ENCODE results near the gene CTIF. TPM values are rescaled to one million over a fixed set of nuclear protein-coding genes. Genes with fewer than 3 reads are reported as not detected.

CTIF gene
- total RNA-seq, 1 donor from 2014 or later: 26.4 TPM

DNA sequence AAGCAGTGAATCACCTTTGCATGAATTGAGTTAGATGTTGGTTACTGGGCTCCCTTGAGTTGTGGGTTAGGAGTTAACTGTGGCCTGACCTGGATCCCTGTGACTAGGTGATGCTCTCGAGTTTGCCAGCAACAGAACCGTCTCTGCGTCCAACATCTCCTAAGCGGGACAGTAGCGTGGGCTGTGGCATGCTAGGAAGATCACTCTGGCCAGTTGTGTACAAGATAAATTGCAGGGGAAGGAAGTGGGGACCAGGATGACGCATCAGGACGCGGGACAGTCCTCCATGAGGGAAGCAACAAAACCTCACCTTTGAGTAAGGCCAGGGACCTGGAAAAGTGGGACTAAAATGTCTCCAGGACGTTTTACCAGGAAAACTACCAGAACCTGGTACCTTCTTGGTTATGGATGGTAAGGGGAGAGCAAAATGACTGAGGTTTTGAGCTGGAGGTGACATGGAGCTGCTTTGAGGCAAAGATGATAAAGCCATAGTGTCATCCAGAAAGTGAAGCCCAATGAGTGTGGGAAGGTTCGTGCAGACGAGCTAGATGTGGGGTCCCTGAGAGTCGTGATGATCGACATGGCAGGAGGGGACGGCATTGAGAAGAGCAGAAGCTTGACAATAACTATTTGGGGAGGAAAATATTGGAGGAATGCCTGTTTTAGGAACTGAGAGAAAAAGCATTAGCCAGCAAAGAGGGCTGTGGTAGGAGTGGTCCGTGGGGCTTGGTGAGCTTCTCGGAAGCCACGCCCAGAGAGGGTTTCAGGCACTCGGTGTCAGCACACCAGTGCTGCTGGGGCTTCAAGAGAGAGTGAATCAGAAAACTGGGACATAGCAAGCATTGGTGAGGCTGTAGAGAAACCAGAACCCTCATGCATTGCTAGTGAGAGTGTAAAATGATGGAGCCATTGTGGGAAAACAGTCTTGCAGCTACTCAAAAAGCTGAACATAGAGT lies 316.9 kb downstream of the CTIF start:
- Mint-ChIP-seq H3K9me3 (ENCODE audit: low read depth) (no peaks in the 10 kb centered on the region), H3K27ac (no peak overlapping the region), H3K36me3 (ENCODE audit: insufficient read depth) (peaks cover 6% of the 10 kb centered on the region), H3K27me3 (no peaks in the 10 kb centered on the region), H3K4me1 (ENCODE audit: low read depth) (peaks cover 10% of the 10 kb centered on the region), H3K4me3 (ENCODE audit: low read depth) (no peak overlapping the region)
- TF ChIP-seq, protein P1, sequence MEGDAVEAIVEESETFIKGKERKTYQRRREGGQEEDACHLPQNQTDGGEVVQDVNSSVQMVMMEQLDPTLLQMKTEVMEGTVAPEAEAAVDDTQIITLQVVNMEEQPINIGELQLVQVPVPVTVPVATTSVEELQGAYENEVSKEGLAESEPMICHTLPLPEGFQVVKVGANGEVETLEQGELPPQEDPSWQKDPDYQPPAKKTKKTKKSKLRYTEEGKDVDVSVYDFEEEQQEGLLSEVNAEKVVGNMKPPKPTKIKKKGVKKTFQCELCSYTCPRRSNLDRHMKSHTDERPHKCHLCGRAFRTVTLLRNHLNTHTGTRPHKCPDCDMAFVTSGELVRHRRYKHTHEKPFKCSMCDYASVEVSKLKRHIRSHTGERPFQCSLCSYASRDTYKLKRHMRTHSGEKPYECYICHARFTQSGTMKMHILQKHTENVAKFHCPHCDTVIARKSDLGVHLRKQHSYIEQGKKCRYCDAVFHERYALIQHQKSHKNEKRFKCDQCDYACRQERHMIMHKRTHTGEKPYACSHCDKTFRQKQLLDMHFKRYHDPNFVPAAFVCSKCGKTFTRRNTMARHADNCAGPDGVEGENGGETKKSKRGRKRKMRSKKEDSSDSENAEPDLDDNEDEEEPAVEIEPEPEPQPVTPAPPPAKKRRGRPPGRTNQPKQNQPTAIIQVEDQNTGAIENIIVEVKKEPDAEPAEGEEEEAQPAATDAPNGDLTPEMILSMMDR (IDR thresholded peaks at IDR 0.05; ENCODE audit: unreplicated experiment): no peak
- no peak for DNase-seq (ENCODE audit: low spot score, unreplicated experiment)

DNA sequence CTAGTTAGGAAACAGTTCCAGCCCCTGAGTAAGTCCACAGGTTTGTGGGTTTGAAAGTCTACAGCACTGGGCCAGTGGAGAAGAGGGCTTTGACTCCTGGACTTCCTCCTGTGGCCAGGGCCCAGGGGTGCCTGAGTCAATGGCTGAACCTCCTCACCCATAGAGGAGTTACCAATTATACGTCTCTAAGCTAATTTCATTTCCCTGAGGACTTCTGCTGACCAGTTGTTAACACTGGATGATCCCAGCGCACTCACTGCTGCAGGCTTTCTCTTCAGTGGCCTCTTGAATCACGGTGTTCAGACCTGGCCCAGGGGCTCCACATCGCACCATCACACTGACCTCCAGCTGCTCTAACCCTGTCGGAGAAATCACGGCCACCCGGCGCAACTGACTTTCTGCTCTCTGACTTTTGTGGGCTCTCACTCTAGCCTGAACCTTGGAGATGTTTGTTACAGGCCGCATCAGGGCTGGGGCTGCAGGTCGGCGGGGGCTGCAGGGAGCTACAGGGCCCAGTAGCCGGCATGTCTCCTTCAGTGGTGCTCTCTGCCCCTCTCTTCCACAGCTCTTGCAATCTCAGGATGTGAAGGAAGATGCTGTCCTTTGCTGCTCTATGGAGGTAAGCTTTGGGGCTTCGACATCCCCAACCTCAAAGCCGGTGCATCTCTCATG lies 318.3 kb downstream of the CTIF start:
- DNase-seq (ENCODE audit: low spot score, unreplicated experiment): no peak
- no peak overlapping the region for H3K27ac Mint-ChIP-seq
- H3K27me3 Mint-ChIP-seq: no peaks in the 10 kb centered on the region
- TF ChIP-seq, protein P1 (IDR thresholded peaks at IDR 0.05; ENCODE audit: unreplicated experiment): no peak
- H3K9me3 Mint-ChIP-seq (ENCODE audit: low read depth): no peaks in the 10 kb centered on the region
- peaks cover 7% of the 10 kb centered on the region for H3K4me1 Mint-ChIP-seq (ENCODE audit: low read depth)
- H3K4me3 Mint-ChIP-seq (ENCODE audit: low read depth): no peak overlapping the region
- peaks cover 6% of the 10 kb centered on the region for H3K36me3 Mint-ChIP-seq (ENCODE audit: insufficient read depth)

DNA sequence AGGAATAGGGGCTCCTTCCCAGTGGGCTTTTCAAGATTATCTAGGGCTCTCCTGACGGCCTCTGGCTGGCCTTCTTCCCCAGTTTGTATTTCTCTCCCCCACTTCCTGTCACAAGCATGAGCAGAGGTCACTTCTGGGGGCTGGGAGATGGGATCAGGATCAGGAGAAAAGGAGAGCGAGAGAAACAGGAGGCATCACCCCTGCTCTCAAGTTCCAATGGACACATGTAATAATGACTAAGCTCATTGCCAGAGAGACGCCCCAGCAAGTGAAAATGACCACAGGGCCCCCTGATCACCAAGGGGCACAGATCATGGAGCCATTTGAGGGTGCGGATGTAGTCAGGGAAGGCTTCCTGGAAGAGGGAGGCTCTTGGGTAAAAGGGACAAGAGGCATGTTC lies 319.8 kb downstream of the CTIF start:
- peaks cover 7% of the 10 kb centered on the region for H3K4me1 Mint-ChIP-seq (ENCODE audit: low read depth)
- DNase-seq (ENCODE audit: low spot score, unreplicated experiment): no peak
- H3K4me3 Mint-ChIP-seq (ENCODE audit: low read depth): no peak overlapping the region
- H3K27me3 Mint-ChIP-seq: no peaks in the 10 kb centered on the region
- peaks cover 8% of the 10 kb centered on the region for H3K36me3 Mint-ChIP-seq (ENCODE audit: insufficient read depth)
- H3K9me3 Mint-ChIP-seq (ENCODE audit: low read depth): no peaks in the 10 kb centered on the region
- H3K27ac Mint-ChIP-seq: no peak overlapping the region
- TF ChIP-seq, protein P1 (IDR thresholded peaks at IDR 0.05; ENCODE audit: unreplicated experiment): no peak

DNA sequence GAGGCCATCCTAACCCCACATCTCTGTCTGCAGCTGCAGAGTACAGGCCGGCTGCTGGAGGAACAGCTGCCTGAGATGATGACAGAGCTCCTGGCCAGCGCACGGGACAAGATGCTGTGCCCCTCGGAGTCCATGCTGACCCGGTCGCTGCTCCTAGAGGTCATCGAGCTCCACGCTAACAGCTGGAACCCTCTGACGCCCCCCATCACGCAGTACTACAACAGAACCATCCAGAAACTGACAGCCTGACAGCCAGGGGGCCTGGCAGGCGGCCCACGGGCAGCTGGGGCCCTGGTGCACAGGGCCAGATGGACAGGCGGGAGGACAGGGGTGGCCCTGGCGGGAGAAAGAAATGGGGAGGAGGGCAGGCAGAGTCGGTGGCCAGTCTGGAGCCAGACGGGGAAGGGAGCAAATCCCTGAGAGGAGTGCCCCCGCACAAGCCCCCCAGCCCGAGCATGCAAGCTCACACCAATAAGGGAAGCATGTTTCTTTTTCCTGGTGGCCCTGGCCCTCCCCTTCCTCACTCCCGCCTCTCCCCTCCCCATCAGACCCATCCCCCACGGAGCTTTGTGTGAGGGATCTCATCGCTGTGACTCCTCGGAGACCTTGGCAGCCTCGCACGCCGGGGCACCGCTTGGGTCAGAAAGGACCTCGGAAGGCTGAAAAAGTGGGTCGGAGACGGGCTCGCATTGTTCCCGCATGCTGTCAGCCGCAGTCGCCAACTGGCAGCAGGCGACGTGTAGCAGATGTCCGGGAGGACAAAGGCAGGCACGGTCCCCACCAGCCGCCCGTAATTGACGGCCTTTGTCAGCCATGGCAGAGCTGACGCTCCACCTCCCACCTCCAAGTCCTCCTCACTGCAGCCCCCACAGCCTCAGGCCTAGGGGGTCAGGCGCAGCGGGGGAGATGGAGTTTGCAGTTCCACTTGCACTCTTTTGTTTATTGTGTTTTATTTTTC lies 320.8 kb downstream of the CTIF start:
- no peak for DNase-seq (ENCODE audit: low spot score, unreplicated experiment)
- H3K36me3 Mint-ChIP-seq (ENCODE audit: insufficient read depth): peaks cover 8% of the 10 kb centered on the region
- TF ChIP-seq, protein P1 (IDR thresholded peaks at IDR 0.05; ENCODE audit: unreplicated experiment): no peak
- peaks cover 7% of the 10 kb centered on the region for H3K4me1 Mint-ChIP-seq (ENCODE audit: low read depth)
- H3K9me3 Mint-ChIP-seq (ENCODE audit: low read depth): no peaks in the 10 kb centered on the region
- no peak overlapping the region for H3K27ac Mint-ChIP-seq
- no peak overlapping the region for H3K4me3 Mint-ChIP-seq (ENCODE audit: low read depth)
- H3K27me3 Mint-ChIP-seq: no peaks in the 10 kb centered on the region
